ENCODE results near the gene NME5. TPM values are rescaled to one million over a fixed set of nuclear protein-coding genes. Genes with fewer than 3 reads are reported as not detected.

Gene NME5
- total RNA-seq, 1 experiment from 2014 or later, result 3.1 TPM

- ATAC-seq, result no peak
- CTCF ChIA-PET, result interaction anchor here (1.1 kb wide), 1 partner anchor 482 kb away, joined by 3 read pairs; no protein-coding TSS in a partner anchor
Measured at GRCh38 chr5:138111181-138111580, 28.0 kb downstream of the NME5 start.

GRCh38 chr5:138110266-138110963 is 28.8 kb downstream of the NME5 start:
- intact Hi-C loops (cut with micrococcal nuclease), result no loop called here
- H3K4me2 ChIP-seq (ENCODE audit: low read length), result no peak overlapping the region
- H3K9me2 ChIP-seq (ENCODE audit: insufficient read depth), result no peaks in the 10 kb centered on the region
- no peaks in the 10 kb centered on the region for H3K36me3 ChIP-seq (ENCODE audit: control insufficient read depth in 1 of 2, insufficient read depth in 2 of 2, low read length in 2 of 2)
- H2AFZ ChIP-seq (ENCODE audit: low read depth, low read length, poor library complexity, severe bottlenecking), result no peak overlapping the region
- H3K27me3 ChIP-seq (ENCODE audit: insufficient read depth, low read length), result no peaks in the 10 kb centered on the region
- H4K20me1 ChIP-seq (ENCODE audit: insufficient read depth), result no peaks in the 10 kb centered on the region
- H3K9ac ChIP-seq (ENCODE audit: low read length), result no peak overlapping the region
- no peaks in the 10 kb centered on the region for H3K79me2 ChIP-seq (ENCODE audit: insufficient read depth, low read length)
- ATAC-seq, result no peak
- no TSS peak for BruUV-seq (replicated peaks)
- H3K4me3 ChIP-seq (replicated peaks in 1 of 2; ENCODE audit: low read depth in 1 of 2, low read length in 2 of 2), result no peak overlapping the region
- DNase-seq (ENCODE audit: low read depth, low spot score), result no peak
- H3K4me1 ChIP-seq (ENCODE audit: control insufficient read depth in 1 of 2, insufficient read depth in 2 of 2, low read length in 2 of 2), result peaks cover 0 to 4% of the 10 kb centered on the region in 2 experiments; a peak in 2 of 4 replicates
- TF ChIP-seq ZNF274 (IDR thresholded peaks at IDR 0.05; ENCODE audit: low read depth, low read length) (no peak), SP1 (IDR thresholded peaks at IDR 0.05; ENCODE audit: low read depth) (no peak), CTCF (IDR thresholded peaks at IDR 0.05 in 2 of 3, conservative IDR thresholded peaks at IDR 0.05 in 1 of 3; ENCODE audit: borderline replicate concordance in 1 of 3, insufficient read depth in 1 of 3, low read depth in 2 of 3, low read length in 2 of 3) (no peak), EZH2 (IDR thresholded peaks at IDR 0.05) (no peak), JUND (IDR thresholded peaks at IDR 0.05) (no peak), ZFX (IDR thresholded peaks at IDR 0.05) (no peak), RAD21 (IDR thresholded peaks at IDR 0.05; ENCODE audit: low read depth) (no peak), MAX (IDR thresholded peaks at IDR 0.05) (no peak)
- H3K9me3 ChIP-seq (ENCODE audit: control insufficient read depth in 1 of 2, insufficient read depth in 1 of 2, low read depth in 1 of 2, low read length in 2 of 2), result no peaks in the 10 kb centered on the region
- ChIA-PET POLR2A (no interaction called here), RAD21 (ENCODE audit: low non-redundant PET in 1 of 2, low total read pairs in 2 of 2, uncharacterized antibody in 2 of 2, unreplicated experiment in 2 of 2) (no interaction called here), CTCF (interaction anchor here (1.1 kb wide), 1 partner anchor 481 kb away, joined by 3 read pairs; no protein-coding TSS in a partner anchor)
- H3K27ac ChIP-seq (ENCODE audit: low read depth, low read length), result no peak overlapping the region

More at GRCh38 chr5:138111181-138111580, 28.0 kb downstream of the NME5 start:
- intact Hi-C loops (cut with micrococcal nuclease), result no loop called here
- Histone ChIP-seq H3K36me3 (ENCODE audit: control insufficient read depth in 1 of 2, insufficient read depth in 2 of 2, low read length in 2 of 2) (no peaks in the 10 kb centered on the region), H3K4me2 (ENCODE audit: low read length) (no peak overlapping the region), H2AFZ (ENCODE audit: low read depth, low read length, poor library complexity, severe bottlenecking) (no peak overlapping the region), H4K20me1 (ENCODE audit: insufficient read depth) (no peaks in the 10 kb centered on the region), H3K9ac (ENCODE audit: low read length) (no peak overlapping the region), H3K9me2 (ENCODE audit: insufficient read depth) (no peaks in the 10 kb centered on the region), H3K27ac (ENCODE audit: low read depth, low read length) (no peak overlapping the region), H3K4me1 (ENCODE audit: control insufficient read depth in 1 of 2, insufficient read depth in 2 of 2, low read length in 2 of 2) (peaks cover 0 to 4% of the 10 kb centered on the region in 2 experiments; a peak in 2 of 4 replicates), H3K79me2 (ENCODE audit: insufficient read depth, low read length) (no peaks in the 10 kb centered on the region), H3K9me3 (ENCODE audit: control insufficient read depth in 1 of 2, insufficient read depth in 1 of 2, low read depth in 1 of 2, low read length in 2 of 2) (no peaks in the 10 kb centered on the region), H3K27me3 (ENCODE audit: insufficient read depth, low read length) (no peaks in the 10 kb centered on the region), H3K4me3 (replicated peaks in 1 of 2; ENCODE audit: low read depth in 1 of 2, low read length in 2 of 2) (no peak overlapping the region)
- no peak for DNase-seq (ENCODE audit: low read depth, low spot score)
- TF ChIP-seq POLR2A (IDR thresholded peaks at IDR 0.05; ENCODE audit: borderline replicate concordance, extremely low read depth, insufficient read depth, insufficient read length), result no peak
- TF ChIP-seq EZH2phosphoT487 (IDR thresholded peaks at IDR 0.05; ENCODE audit: borderline replicate concordance), result no peak
- TF ChIP-seq ZNF274 (IDR thresholded peaks at IDR 0.05; ENCODE audit: low read depth, low read length), result no peak
- BruUV-seq (replicated peaks), result no TSS peak
- POLR2A ChIA-PET, result no interaction called here
- RAD21 ChIA-PET (ENCODE audit: low non-redundant PET in 1 of 2, low total read pairs in 2 of 2, uncharacterized antibody in 2 of 2, unreplicated experiment in 2 of 2), result no interaction called here

Measured in HCT116 (cell line).